Measurements from ENCODE around the gene NOL12. TPM values are rescaled to one million over a fixed set of nuclear protein-coding genes. Genes with fewer than 3 reads are reported as not detected.

The NOL12 gene
- total RNA-seq, 1 experiment from 2014 or later = 31.4 TPM

DNA sequence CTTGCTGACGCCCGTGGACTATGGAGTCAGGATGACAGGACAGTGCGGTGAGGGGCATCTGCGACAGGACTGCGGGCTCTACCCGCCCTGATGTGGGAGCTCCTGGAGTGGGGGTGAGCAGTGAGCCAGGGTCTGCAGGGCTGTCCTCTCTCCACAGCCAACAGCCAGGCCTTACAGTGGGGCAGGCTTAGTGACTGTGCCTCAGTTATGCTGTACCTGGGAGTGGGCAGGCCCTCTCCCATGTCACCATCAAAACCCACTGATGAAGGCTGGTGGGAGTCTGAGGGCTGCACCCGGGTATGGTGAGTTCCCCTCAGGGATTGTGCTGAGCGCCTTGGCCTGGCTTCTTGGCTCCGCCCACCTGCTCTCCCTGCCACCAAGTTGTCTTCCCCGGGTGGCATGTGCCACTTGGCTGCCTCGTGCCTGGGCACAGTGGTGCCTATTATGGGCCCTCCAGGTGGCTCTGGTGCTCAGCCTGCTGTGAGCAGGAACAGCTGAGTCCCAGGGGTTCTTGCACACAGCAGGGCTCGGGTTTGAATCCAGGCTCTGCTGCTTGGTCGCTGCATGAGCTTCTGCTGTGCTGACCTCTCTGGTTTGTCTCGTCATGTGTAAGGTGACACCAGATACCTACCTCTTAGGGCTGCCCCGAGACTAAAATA lies 6.6 kb downstream of the NOL12 start:
- no peak for TF ChIP-seq ZNF274 (IDR thresholded peaks at IDR 0.05; ENCODE audit: low read depth, low read length)
- no peak for TF ChIP-seq TCF7L2 (IDR thresholded peaks at IDR 0.05; ENCODE audit: borderline replicate concordance, extremely low read depth, insufficient read depth, insufficient read length)
- TF ChIP-seq EZH2 (IDR thresholded peaks at IDR 0.05) = no peak
- TF ChIP-seq, protein P1, sequence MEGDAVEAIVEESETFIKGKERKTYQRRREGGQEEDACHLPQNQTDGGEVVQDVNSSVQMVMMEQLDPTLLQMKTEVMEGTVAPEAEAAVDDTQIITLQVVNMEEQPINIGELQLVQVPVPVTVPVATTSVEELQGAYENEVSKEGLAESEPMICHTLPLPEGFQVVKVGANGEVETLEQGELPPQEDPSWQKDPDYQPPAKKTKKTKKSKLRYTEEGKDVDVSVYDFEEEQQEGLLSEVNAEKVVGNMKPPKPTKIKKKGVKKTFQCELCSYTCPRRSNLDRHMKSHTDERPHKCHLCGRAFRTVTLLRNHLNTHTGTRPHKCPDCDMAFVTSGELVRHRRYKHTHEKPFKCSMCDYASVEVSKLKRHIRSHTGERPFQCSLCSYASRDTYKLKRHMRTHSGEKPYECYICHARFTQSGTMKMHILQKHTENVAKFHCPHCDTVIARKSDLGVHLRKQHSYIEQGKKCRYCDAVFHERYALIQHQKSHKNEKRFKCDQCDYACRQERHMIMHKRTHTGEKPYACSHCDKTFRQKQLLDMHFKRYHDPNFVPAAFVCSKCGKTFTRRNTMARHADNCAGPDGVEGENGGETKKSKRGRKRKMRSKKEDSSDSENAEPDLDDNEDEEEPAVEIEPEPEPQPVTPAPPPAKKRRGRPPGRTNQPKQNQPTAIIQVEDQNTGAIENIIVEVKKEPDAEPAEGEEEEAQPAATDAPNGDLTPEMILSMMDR (IDR thresholded peaks at IDR 0.05 in 2 of 3, conservative IDR thresholded peaks at IDR 0.05 in 1 of 3; ENCODE audit: borderline replicate concordance in 1 of 3, insufficient read depth in 1 of 3, low read depth in 2 of 3, low read length in 2 of 3) = no peak
- no peak for TF ChIP-seq ELF1 (IDR thresholded peaks at IDR 0.05; ENCODE audit: borderline replicate concordance, low read depth)
- no peak for TF ChIP-seq CBX3 (IDR thresholded peaks at IDR 0.05; ENCODE audit: low read depth)
- no peak for TF ChIP-seq POLR2AphosphoS5 (IDR thresholded peaks at IDR 0.05; ENCODE audit: low read depth, low read length)
- TF ChIP-seq SP1 (IDR thresholded peaks at IDR 0.05; ENCODE audit: low read depth) = no peak
- TF ChIP-seq YY1 (IDR thresholded peaks at IDR 0.05; ENCODE audit: extremely low read depth, insufficient replicate concordance, low read depth, low read length) = no peak
- TF ChIP-seq, protein P2, sequence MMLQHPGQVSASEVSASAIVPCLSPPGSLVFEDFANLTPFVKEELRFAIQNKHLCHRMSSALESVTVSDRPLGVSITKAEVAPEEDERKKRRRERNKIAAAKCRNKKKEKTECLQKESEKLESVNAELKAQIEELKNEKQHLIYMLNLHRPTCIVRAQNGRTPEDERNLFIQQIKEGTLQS (IDR thresholded peaks at IDR 0.05) = no peak
- TF ChIP-seq JUND (IDR thresholded peaks at IDR 0.05) = no peak
- TF ChIP-seq SRF (IDR thresholded peaks at IDR 0.05; ENCODE audit: low read depth) = no peak
- no peak for TF ChIP-seq ZFX (IDR thresholded peaks at IDR 0.05)
- TF ChIP-seq EZH2phosphoT487 (IDR thresholded peaks at IDR 0.05; ENCODE audit: borderline replicate concordance) = no peak
- TF ChIP-seq, protein P3, sequence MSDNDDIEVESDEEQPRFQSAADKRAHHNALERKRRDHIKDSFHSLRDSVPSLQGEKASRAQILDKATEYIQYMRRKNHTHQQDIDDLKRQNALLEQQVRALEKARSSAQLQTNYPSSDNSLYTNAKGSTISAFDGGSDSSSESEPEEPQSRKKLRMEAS (IDR thresholded peaks at IDR 0.05) = no peak
- TF ChIP-seq, protein P4, sequence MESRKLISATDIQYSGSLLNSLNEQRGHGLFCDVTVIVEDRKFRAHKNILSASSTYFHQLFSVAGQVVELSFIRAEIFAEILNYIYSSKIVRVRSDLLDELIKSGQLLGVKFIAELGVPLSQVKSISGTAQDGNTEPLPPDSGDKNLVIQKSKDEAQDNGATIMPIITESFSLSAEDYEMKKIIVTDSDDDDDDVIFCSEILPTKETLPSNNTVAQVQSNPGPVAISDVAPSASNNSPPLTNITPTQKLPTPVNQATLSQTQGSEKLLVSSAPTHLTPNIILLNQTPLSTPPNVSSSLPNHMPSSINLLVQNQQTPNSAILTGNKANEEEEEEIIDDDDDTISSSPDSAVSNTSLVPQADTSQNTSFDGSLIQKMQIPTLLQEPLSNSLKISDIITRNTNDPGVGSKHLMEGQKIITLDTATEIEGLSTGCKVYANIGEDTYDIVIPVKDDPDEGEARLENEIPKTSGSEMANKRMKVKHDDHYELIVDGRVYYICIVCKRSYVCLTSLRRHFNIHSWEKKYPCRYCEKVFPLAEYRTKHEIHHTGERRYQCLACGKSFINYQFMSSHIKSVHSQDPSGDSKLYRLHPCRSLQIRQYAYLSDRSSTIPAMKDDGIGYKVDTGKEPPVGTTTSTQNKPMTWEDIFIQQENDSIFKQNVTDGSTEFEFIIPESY (IDR thresholded peaks at IDR 0.05; ENCODE audit: extremely low read depth, insufficient replicate concordance, low read length) = no peak
- TF ChIP-seq, protein P5, sequence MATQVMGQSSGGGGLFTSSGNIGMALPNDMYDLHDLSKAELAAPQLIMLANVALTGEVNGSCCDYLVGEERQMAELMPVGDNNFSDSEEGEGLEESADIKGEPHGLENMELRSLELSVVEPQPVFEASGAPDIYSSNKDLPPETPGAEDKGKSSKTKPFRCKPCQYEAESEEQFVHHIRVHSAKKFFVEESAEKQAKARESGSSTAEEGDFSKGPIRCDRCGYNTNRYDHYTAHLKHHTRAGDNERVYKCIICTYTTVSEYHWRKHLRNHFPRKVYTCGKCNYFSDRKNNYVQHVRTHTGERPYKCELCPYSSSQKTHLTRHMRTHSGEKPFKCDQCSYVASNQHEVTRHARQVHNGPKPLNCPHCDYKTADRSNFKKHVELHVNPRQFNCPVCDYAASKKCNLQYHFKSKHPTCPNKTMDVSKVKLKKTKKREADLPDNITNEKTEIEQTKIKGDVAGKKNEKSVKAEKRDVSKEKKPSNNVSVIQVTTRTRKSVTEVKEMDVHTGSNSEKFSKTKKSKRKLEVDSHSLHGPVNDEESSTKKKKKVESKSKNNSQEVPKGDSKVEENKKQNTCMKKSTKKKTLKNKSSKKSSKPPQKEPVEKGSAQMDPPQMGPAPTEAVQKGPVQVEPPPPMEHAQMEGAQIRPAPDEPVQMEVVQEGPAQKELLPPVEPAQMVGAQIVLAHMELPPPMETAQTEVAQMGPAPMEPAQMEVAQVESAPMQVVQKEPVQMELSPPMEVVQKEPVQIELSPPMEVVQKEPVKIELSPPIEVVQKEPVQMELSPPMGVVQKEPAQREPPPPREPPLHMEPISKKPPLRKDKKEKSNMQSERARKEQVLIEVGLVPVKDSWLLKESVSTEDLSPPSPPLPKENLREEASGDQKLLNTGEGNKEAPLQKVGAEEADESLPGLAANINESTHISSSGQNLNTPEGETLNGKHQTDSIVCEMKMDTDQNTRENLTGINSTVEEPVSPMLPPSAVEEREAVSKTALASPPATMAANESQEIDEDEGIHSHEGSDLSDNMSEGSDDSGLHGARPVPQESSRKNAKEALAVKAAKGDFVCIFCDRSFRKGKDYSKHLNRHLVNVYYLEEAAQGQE (IDR thresholded peaks at IDR 0.05; ENCODE audit: low read depth) = no peak
- Histone ChIP-seq H3K9me2 (ENCODE audit: insufficient read depth) (no peaks in the 10 kb centered on the region), H4K20me1 (ENCODE audit: insufficient read depth) (peaks cover 4% of the 10 kb centered on the region; the same call in 1 of the 2 replicates), H3K79me2 (ENCODE audit: insufficient read depth, low read length) (peaks cover 15% of the 10 kb centered on the region; the same call in 1 of the 2 replicates), H3K9ac (ENCODE audit: low read length) (no peak overlapping the region), H3K4me1 (ENCODE audit: control insufficient read depth in 1 of 2, insufficient read depth in 2 of 2, low read length in 2 of 2) (peaks cover 24 to 43% of the 10 kb centered on the region in 2 experiments), H3K9me3 (ENCODE audit: control insufficient read depth in 1 of 2, insufficient read depth in 1 of 2, low read depth in 1 of 2, low read length in 2 of 2) (no peaks in the 10 kb centered on the region), H3K4me2 (ENCODE audit: low read length) (no peak overlapping the region), H3K27ac (ENCODE audit: low read depth, low read length) (no peak overlapping the region), H3K36me3 (ENCODE audit: control insufficient read depth in 1 of 2, insufficient read depth in 2 of 2, low read length in 2 of 2) (peaks cover 10 to 40% of the 10 kb centered on the region in 2 experiments; a peak in 3 of 4 replicates), H3K27me3 (ENCODE audit: insufficient read depth, low read length) (no peaks in the 10 kb centered on the region), H2AFZ (ENCODE audit: low read depth, low read length, poor library complexity, severe bottlenecking) (no peak overlapping the region), H3K4me3 (replicated peaks in 1 of 2; ENCODE audit: low read depth in 1 of 2, low read length in 2 of 2) (no peak overlapping the region)
- ChIA-PET RAD21 (ENCODE audit: low non-redundant PET in 1 of 2, low total read pairs in 2 of 2, uncharacterized antibody in 2 of 2, unreplicated experiment in 2 of 2) (no interaction called here), CTCF (interaction anchor here (1.1 kb wide), 1 partner anchor 49 kb away, joined by 3 read pairs; no protein-coding TSS in a partner anchor), POLR2A (no interaction called here)
- no peak for DNase-seq (ENCODE audit: low read depth, low spot score)
- intact Hi-C loops (cut with micrococcal nuclease) = no loop called here
- no peak for ATAC-seq
- BruUV-seq (replicated peaks) = no TSS peak

Measured in HCT116 (cell line).